Measurements from ENCODE around the gene OVCH1. TPM values are rescaled to one million over a fixed set of nuclear protein-coding genes. Genes with fewer than 3 reads are reported as not detected.

Gene OVCH1
- total and polyA plus RNA-seq, 10 of the 15 experiments (the other 5 are each of a cell fraction or from before 2014, with no cell fraction given): 0.15 TPM; not detected in 9

GRCh38 chr12:29545102-29545467 lies 47.6 kb upstream of the OVCH1 start (continued):
- TF ChIP-seq REST (IDR thresholded peaks at IDR 0.05; ENCODE audit: low read depth, low read length) (no peak), HDGF (IDR thresholded peaks at IDR 0.05) (no peak), SREBF2 (IDR thresholded peaks at IDR 0.05; ENCODE audit: low read length) (no peak), PAX5 (IDR thresholded peaks at IDR 0.05; ENCODE audit: borderline replicate concordance, low read depth, low read length) (no peak), CBFB (IDR thresholded peaks at IDR 0.05; ENCODE audit: low read depth) (no peak), NR2F1 (conservative IDR thresholded peaks at IDR 0.05) (0 out of 2 replicates have a peak, but pooled peaks have one; percentile 13), ZNF384 (IDR thresholded peaks at IDR 0.05; ENCODE audit: borderline replicate concordance, low read depth, low read length) (peak; percentile 25; the same call in 1 of the 2 replicates), MYB (IDR thresholded peaks at IDR 0.05; ENCODE audit: borderline replicate concordance, low read depth, low read length) (no peak), IKZF1 (conservative IDR thresholded peaks at IDR 0.05) (0 out of 2 replicates have a peak, but pooled peaks have one; percentile 38), POLR2A (IDR thresholded peaks at IDR 0.05; ENCODE audit: low read depth, low read length) (no peak), RUNX3 (IDR thresholded peaks at IDR 0.05; ENCODE audit: low read length) (peak; percentile 62; the same call in 1 of the 2 replicates), GATAD2B (conservative IDR thresholded peaks at IDR 0.05; ENCODE audit: low read depth) (0 out of 2 replicates have a peak, but pooled peaks have one; percentile 35), ETV6 (conservative IDR thresholded peaks at IDR 0.05 in 1 of 2, IDR thresholded peaks at IDR 0.05 in 1 of 2; ENCODE audit: borderline replicate concordance in 1 of 2, low read depth in 1 of 2) (no peak), ATF2 (IDR thresholded peaks at IDR 0.05; ENCODE audit: low read length) (peak; percentile 44), NFIC (IDR thresholded peaks at IDR 0.05; ENCODE audit: low read depth, low read length) (peak; percentile 32; the same call in 1 of the 2 replicates), STAT3 (IDR thresholded peaks at IDR 0.05; ENCODE audit: low read depth, low read length) (no peak), YY1 (IDR thresholded peaks at IDR 0.05; ENCODE audit: low read depth, low read length) (no peak), SMARCA5 (IDR thresholded peaks at IDR 0.05) (0 out of 2 replicates have a peak, but pooled peaks have one; percentile 42), ATF7 (IDR thresholded peaks at IDR 0.05; ENCODE audit: low read depth) (peak; percentile 67)
- TF ChIP-seq, protein P1, sequence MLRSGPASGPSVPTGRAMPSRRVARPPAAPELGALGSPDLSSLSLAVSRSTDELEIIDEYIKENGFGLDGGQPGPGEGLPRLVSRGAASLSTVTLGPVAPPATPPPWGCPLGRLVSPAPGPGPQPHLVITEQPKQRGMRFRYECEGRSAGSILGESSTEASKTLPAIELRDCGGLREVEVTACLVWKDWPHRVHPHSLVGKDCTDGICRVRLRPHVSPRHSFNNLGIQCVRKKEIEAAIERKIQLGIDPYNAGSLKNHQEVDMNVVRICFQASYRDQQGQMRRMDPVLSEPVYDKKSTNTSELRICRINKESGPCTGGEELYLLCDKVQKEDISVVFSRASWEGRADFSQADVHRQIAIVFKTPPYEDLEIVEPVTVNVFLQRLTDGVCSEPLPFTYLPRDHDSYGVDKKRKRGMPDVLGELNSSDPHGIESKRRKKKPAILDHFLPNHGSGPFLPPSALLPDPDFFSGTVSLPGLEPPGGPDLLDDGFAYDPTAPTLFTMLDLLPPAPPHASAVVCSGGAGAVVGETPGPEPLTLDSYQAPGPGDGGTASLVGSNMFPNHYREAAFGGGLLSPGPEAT (IDR thresholded peaks at IDR 0.05; ENCODE audit: low read depth): 0 out of 2 replicates have a peak, but pooled peaks have one; percentile 52

Data from GM12878 (cell line).